ENCODE measurements around the gene TRAF3IP3.

DNA sequence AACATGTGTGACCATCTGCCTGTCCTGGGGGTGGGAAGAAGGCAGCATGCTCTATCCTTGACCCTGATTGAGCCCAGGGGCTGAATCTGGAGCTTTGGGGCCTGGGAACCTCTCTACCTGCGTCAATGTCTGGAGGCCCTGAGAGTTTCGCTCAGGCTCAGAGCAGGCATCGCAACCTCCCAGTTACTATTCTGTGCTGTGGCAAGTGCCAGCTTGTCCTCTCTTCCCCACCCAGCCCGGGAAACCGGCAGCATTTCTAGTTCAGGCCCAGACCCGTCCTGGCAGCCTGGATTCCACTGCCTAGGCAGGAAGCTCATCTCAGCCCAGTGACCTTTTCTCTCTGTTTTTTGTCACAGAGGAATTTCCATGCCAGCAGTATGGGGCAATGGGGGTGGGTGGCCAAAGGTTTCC lies 60.1 kb downstream of the TRAF3IP3 start:
- TF ChIP-seq SUZ12 (IDR thresholded peaks at IDR 0.05; ENCODE audit: extremely low read depth, insufficient read depth, insufficient read length) = no peak
- TF ChIP-seq ZNF274 (IDR thresholded peaks at IDR 0.05; ENCODE audit: low read depth, low read length) = no peak
- TF ChIP-seq YY1 (IDR thresholded peaks at IDR 0.05; ENCODE audit: insufficient read depth, insufficient read length) = no peak
